Middle frontal gyrus (tissue), 1 donor: ENCODE data around the gene POLR3GL.

Experiments
- DNase-seq: peaks from one replicate; pipeline ENCODE4 v3.0.0-alpha.2; 2015; ENCODE audit warnings: low spot score; ENCODE audit errors: extremely low spot score

POLR3GL gene

GRCh38 chr1:145991735-145992412 is 27.4 kb downstream of the POLR3GL start:
- DNase-seq, result no peak

- no peak for DNase-seq
Observed at GRCh38 chr1:145992502-145992936, 28.0 kb downstream of the POLR3GL start.

GRCh38 chr1:145992958-145993617 is 28.6 kb downstream of the POLR3GL start:
- no peak for DNase-seq

DNA sequence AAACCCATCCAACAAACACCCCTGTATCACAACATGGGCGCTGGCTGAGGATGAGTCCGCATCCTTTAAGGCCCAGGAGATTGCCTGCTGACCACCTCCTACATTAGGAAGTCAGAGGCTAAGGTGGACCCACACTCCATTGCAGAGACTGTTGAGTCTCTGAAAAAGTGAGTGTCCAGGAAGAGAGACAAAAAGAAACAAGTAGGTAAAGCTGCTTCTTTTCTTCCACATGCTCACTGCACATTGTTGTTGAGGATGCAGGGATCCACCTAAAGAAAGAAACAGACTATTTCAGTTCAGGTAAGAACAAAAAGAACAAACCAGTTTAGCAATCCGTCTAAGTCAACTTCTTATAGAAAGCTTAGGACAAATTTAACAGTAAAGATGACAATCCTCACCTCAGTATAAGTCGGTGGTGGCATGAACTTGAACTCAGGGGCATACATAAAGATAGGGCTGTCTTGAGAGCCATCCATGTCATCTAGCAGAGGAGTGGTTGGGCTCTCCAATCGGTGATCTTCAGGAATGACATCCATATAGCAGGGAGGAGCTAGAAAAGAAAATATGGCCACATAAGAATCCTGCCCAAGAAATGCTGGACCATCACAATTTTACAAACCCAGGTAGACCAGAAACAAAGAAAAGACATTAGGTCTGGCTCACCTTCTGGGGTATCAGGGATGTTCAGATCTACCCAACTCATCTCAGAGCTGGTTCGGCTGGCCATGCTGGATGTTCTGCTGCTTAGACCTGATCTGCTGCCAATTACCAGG is 29.3 kb downstream of the POLR3GL start:
- no peak for DNase-seq

GRCh38 chr1:145994391-145995120 is 30.1 kb downstream of the POLR3GL start:
- no peak for DNase-seq

DNA sequence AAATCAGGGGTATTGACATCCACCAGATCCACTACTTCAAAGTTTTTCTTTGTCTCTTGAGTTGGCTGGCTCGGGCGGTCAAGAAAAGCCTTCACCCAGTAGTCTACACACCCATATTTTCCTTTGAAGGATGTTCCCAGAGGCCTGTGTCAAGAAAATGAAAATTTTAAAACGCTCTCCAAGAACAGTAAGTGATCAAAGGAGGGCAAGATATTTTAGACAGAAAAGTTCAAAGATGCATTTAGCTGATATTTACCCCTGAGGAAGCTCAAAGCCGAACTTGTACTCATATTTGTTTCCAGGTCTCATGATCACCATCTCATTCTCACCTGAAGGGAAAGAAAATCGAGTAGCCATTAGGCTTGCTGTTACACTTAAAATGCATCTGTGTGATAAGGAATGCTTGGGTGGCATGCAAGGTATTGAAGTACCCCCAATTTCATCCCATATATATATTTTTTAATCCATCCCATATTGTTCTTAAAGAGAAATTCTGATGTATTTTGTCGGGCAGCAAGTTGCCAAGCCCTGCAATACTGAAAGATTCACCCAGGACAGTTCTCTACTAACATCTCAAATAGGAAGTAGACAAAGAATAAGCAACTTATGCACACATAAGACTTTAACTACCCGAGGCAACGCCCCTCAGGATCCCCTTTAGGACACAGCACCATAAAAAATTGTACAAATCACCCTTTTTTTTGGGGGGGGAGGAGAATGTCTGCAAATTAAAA is 30.8 kb downstream of the POLR3GL start:
- DNase-seq, result no peak

GRCh38 chr1:145995964-145996432 is 31.5 kb downstream of the POLR3GL start:
- no peak for DNase-seq

DNA sequence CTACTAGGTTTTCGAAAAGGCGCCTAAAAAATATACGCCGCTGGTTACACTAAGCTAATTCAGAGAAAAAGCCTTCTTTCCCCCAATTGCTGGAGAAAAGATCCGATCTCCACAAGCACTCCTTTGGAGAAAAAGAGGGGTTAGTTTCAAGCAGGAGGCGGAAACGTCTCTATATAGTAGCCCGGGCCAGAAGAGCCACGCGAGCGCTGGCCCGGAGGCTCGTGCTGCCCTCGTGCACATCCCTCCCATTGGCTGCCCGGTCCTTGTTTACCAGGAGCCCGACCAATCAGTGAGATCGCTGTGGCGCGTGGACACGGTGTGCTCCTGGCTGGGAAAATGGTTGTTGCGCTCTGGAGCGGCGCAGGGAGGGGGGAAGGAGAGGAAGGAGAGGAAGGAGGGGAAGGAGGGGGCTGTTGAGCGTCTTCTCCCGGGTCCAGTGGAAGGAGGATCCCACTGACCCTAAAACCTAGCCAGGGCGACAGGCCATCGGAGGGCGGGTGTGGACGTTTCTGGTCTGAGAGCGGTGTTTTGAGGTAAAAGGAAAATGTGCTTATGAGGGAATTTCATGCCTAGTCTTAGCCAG is 32.0 kb downstream of the POLR3GL start, which contains the start of gene TXNIP:
TXNIP (minus strand) TSS at position 147 of the 583 bp plus-strand sequence. CDS start 313 bp downstream, outside the sequence.
- peak; percentile 96 for DNase-seq

- no peak for DNase-seq
Observed at GRCh38 chr1:145997016-145997717, 32.7 kb downstream of the POLR3GL start.

DNA sequence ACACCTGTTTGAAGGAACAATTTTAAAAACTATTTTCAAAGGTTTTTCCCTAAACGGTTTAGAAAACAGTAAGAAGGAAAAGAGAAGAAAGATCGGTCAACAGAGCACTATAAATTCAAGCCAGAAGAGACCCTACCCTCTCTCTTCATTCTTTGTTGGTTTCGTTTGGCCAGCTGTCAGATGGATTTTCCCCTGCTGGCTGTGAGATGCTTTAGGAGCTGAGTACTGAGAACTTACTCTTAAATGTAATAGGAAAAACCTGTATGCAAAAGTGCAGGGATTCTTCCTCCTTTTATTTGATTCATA is 33.2 kb downstream of the POLR3GL start:
- no peak for DNase-seq

- DNase-seq, result no peak
Observed at GRCh38 chr1:145999321-146000024, 35.0 kb downstream of the POLR3GL start.

GRCh38 chr1:146001709-146002108 is 37.2 kb downstream of the POLR3GL start:
- DNase-seq, result no peak

GRCh38 chr1:146007489-146008133 is 43.1 kb downstream of the POLR3GL start:
- no peak for DNase-seq

GRCh38 chr1:146010126-146010738 is 45.7 kb downstream of the POLR3GL start:
- no peak for DNase-seq

GRCh38 chr1:146012703-146013558 is 48.4 kb downstream of the POLR3GL start:
- DNase-seq, result peak; percentile 31

GRCh38 chr1:146013559-146013922 is 49.1 kb downstream of the POLR3GL start:
- DNase-seq, result no peak

GRCh38 chr1:146016891-146017290 is 52.4 kb downstream of the POLR3GL start:
- no peak for DNase-seq
